Measurements from ENCODE around the gene KCNK10.

Gene KCNK10

GRCh38 chr14:88318406-88318805 is 4.7 kb downstream of the KCNK10 start:
- no peak for DNase-seq (ENCODE audit: low read depth)

GRCh38 chr14:88316521-88316920 is 6.5 kb downstream of the KCNK10 start:
- no peak for DNase-seq (ENCODE audit: low read depth)

GRCh38 chr14:88312257-88312656 is 10.8 kb downstream of the KCNK10 start:
- no peak for DNase-seq (ENCODE audit: low read depth)

GRCh38 chr14:88311780-88312179 is 11.3 kb downstream of the KCNK10 start:
- DNase-seq (ENCODE audit: low read depth) = no peak

GRCh38 chr14:88310449-88310848 is 12.6 kb downstream of the KCNK10 start:
- no peak for DNase-seq (ENCODE audit: low read depth)

GRCh38 chr14:88310021-88310420 is 13.0 kb downstream of the KCNK10 start:
- DNase-seq (ENCODE audit: low read depth) = no peak

- no peak for DNase-seq (ENCODE audit: low read depth)
Measured at GRCh38 chr14:88305528-88306322, 17.3 kb downstream of the KCNK10 start.

GRCh38 chr14:88303041-88303440 is 20.0 kb downstream of the KCNK10 start:
- no peak for DNase-seq (ENCODE audit: low read depth)

GRCh38 chr14:88301381-88301780 is 21.7 kb downstream of the KCNK10 start:
- no peak for DNase-seq (ENCODE audit: low read depth)

GRCh38 chr14:88300817-88301216 is 22.3 kb downstream of the KCNK10 start:
- no peak for DNase-seq (ENCODE audit: low read depth)

GRCh38 chr14:88299865-88300530 is 23.1 kb downstream of the KCNK10 start:
- no peak for DNase-seq (ENCODE audit: low read depth)

GRCh38 chr14:88297306-88297705 is 25.8 kb downstream of the KCNK10 start:
- DNase-seq (ENCODE audit: low read depth) = no peak

- no peak for DNase-seq (ENCODE audit: low read depth)
Measured at GRCh38 chr14:88296351-88296750, 26.7 kb downstream of the KCNK10 start.

- DNase-seq (ENCODE audit: low read depth) = no peak
Measured at GRCh38 chr14:88289996-88290395, 33.1 kb downstream of the KCNK10 start.

GRCh38 chr14:88289234-88289633 is 33.8 kb downstream of the KCNK10 start:
- DNase-seq (ENCODE audit: low read depth) = no peak

- DNase-seq (ENCODE audit: low read depth) = no peak
Measured at GRCh38 chr14:88286309-88286708, 36.8 kb downstream of the KCNK10 start.

- no peak for DNase-seq (ENCODE audit: low read depth)
Measured at GRCh38 chr14:88281447-88281846, 41.6 kb downstream of the KCNK10 start.

GRCh38 chr14:88276923-88277596 is 46.0 kb downstream of the KCNK10 start:
- no peak for DNase-seq (ENCODE audit: low read depth)

- no peak for DNase-seq (ENCODE audit: low read depth)
Measured at GRCh38 chr14:88272390-88273269, 50.4 kb downstream of the KCNK10 start.

- no peak for DNase-seq (ENCODE audit: low read depth)
Measured at GRCh38 chr14:88271205-88271604, 51.9 kb downstream of the KCNK10 start.

GRCh38 chr14:88270776-88271175 is 52.3 kb downstream of the KCNK10 start:
- no peak for DNase-seq (ENCODE audit: low read depth)

- DNase-seq (ENCODE audit: low read depth) = no peak
Measured at GRCh38 chr14:88269806-88270420, 53.2 kb downstream of the KCNK10 start.
